Measurements from ENCODE around the gene YTHDF2.
"Not testable (repeated sequence)": the region's sequence is repeated elsewhere in the genome, so short reads cannot be mapped to it uniquely, and the experiment has no call there.

The YTHDF2 gene

GRCh38 chr1:28736450-28737306, at the start of gene YTHDF2:
YTHDF2 (plus strand) TSS chr1:28736940; CDS start chr1:28737121, 181 bp downstream.
- Mint-ChIP-seq H3K27ac (peak within 1 kb of the TSS; percentile 96), H3K27me3 (no peaks in the 10 kb centered on the region), H3K36me3 (peaks cover 12 to 24% of the 10 kb centered on the region in 2 donors), H3K9me3 (no peaks in the 10 kb centered on the region), H3K4me3 (peak within 1 kb of the TSS; percentile 96 to 98), H3K4me1 (peaks cover 10 to 35% of the 10 kb centered on the region in 2 donors)
- DNase-seq: peak; percentile 95
- peak; percentile 92 to 94 for ATAC-seq (replicated peaks)

GRCh38 chr1:28691627-28692026, 45.1 kb upstream of the YTHDF2 start:
- not testable (repeated sequence) for H3K27me3 Mint-ChIP-seq; H3K9me3 Mint-ChIP-seq; ATAC-seq (replicated peaks); DNase-seq; H3K4me1 Mint-ChIP-seq; H3K27ac Mint-ChIP-seq; H3K4me3 Mint-ChIP-seq
- H3K36me3 Mint-ChIP-seq: peaks cover 9 to 33% of the 10 kb centered on the region in 2 donors

- Mint-ChIP-seq H3K36me3 (peaks cover 17 to 24% of the 10 kb centered on the region in 2 donors), H3K27me3 (no peaks in the 10 kb centered on the region), H3K4me3 (no peak overlapping the region), H3K9me3 (no peaks in the 10 kb centered on the region), H3K27ac (no peak overlapping the region), H3K4me1 (no peaks in the 10 kb centered on the region)
- no peak for ATAC-seq (replicated peaks)
- DNase-seq: no peak
Measured at GRCh38 chr1:28703629-28704028, 33.1 kb upstream of the YTHDF2 start.

DNA sequence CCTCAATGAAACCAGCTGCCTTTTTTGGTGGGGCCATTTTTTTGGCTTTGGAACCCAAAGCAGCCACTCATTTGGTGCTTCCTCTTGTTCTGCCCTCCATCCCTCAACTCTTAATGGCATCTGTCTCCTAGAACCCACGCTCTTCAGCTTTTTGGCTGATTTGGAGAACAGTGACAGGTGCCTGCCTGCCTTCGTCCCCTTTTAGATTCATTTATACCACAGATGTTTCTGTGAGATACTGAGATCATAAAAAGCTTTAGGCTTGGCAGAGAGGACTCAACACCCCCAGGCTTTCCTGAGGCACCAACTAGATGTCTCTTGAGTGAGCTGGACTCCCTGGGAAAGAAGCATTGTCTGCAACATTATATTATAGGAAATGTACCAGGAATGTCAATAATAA, 20.4 kb upstream of the YTHDF2 start:
- Mint-ChIP-seq H3K27ac (no peak overlapping the region), H3K4me3 (no peak overlapping the region), H3K9me3 (no peaks in the 10 kb centered on the region), H3K4me1 (no peaks in the 10 kb centered on the region), H3K27me3 (no peaks in the 10 kb centered on the region), H3K36me3 (peaks cover 22 to 23% of the 10 kb centered on the region in 2 donors)
- DNase-seq (no peak), ATAC-seq (replicated peaks) (no peak)

DNA sequence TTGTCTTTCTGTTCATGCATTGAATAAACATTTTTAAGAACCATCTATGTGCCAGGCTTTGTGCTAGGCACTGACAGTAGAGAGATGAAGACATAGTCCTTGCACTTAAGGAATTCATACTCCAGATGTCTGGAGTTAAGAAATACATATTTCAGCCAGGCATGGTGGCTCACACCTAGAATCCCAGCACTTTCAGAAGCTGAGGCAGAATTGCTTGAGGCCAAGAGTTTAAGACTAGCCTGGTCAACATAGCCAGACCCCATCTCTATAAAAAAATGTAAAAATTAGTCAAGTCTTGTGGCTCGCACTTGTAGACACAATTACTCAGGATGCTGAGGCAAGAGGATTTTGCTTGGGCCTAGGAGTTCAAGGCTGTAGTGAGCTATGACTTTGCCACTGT, 18.6 kb upstream of the YTHDF2 start:
- Mint-ChIP-seq H3K27ac (no peak overlapping the region), H3K9me3 (no peaks in the 10 kb centered on the region), H3K27me3 (no peaks in the 10 kb centered on the region), H3K4me3 (no peak overlapping the region), H3K4me1 (no peaks in the 10 kb centered on the region), H3K36me3 (peaks cover 19% of the 10 kb centered on the region in 2 donors)
- ATAC-seq (replicated peaks): no peak
- no peak for DNase-seq

DNA sequence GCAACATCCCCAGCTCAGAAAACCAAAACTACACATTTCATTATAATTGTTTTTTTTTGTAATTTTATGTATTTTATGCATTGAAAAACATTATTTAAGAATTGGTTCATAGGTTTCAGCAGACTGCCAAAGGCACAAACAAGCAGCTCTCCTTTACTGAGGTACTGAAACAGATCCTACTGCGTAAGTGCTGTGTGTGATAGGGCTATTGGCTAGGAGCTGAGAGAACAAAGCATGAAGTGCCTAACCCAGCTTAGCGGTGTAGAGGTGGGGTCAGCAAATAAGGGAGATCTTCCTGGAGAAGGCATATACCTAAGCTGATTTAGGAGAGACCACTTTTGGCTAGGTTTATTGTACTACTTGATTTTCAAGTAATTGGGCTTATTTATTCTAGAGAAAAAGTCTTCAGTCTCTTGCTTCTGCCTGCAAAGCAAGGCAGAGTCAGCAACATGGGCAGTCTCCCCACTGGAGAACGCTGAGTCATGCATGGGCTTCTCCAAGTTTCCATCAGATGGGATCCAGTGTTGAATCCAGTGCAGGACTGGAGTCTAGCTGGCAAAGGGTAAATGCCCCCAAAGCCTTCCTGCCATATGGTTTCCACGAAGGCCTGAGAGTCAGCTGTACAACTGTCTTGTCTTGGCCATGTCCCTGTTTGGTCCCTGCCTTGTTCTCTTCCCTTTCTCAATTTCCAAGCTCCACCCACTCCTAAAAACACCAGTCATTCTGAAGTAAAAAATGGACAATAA, 18.0 kb upstream of the YTHDF2 start:
- no peak overlapping the region for H3K27ac Mint-ChIP-seq
- H3K4me3 Mint-ChIP-seq: no peak overlapping the region
- no peaks in the 10 kb centered on the region for H3K27me3 Mint-ChIP-seq
- ATAC-seq (replicated peaks): no peak
- H3K9me3 Mint-ChIP-seq: no peaks in the 10 kb centered on the region
- H3K4me1 Mint-ChIP-seq: no peaks in the 10 kb centered on the region
- no peak for DNase-seq
- peaks cover 13 to 15% of the 10 kb centered on the region in 2 donors for H3K36me3 Mint-ChIP-seq

- H3K27ac Mint-ChIP-seq: no peak overlapping the region
- peaks cover 8 to 10% of the 10 kb centered on the region in 2 donors for H3K36me3 Mint-ChIP-seq
- no peaks in the 10 kb centered on the region for H3K27me3 Mint-ChIP-seq
- no peaks in the 10 kb centered on the region for H3K9me3 Mint-ChIP-seq
- no peak overlapping the region for H3K4me3 Mint-ChIP-seq
- no peak for ATAC-seq (replicated peaks)
- no peak for DNase-seq
- no peaks in the 10 kb centered on the region for H3K4me1 Mint-ChIP-seq
Measured at GRCh38 chr1:28719332-28719619, 17.5 kb upstream of the YTHDF2 start.

DNA sequence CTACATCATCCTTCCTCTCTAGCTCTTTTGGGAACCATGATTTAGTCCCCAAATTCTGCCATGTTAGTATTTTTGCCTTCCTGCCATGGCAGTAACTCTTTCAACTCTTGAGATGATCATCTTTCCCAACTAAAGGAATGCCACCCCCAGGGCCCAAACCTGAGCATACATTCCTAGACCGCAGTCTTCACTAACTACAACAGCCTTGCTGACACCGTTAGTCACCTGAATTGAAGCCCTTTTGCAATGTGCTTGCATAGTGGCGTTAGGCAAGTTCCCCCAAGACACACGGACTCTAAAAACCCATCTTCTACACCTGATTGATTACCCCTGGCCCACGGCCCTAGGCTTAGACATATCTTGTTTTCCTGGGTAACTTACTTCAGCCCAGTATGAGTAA, 16.4 kb upstream of the YTHDF2 start:
- H3K27me3 Mint-ChIP-seq: no peaks in the 10 kb centered on the region

GRCh38 chr1:28721927-28722326, 14.8 kb upstream of the YTHDF2 start:
- H3K36me3 Mint-ChIP-seq; DNase-seq; H3K27me3 Mint-ChIP-seq; H3K4me1 Mint-ChIP-seq; H3K9me3 Mint-ChIP-seq; ATAC-seq (replicated peaks); H3K27ac Mint-ChIP-seq; H3K4me3 Mint-ChIP-seq: not testable (repeated sequence)

More for the DNA sequence above, 16.4 kb upstream of the YTHDF2 start:
- Mint-ChIP-seq H3K27ac (no peak overlapping the region), H3K9me3 (no peaks in the 10 kb centered on the region), H3K4me1 (no peaks in the 10 kb centered on the region), H3K4me3 (no peak overlapping the region), H3K36me3 (peaks cover 0 to 2% of the 10 kb centered on the region in 2 donors)
- DNase-seq: no peak
- ATAC-seq (replicated peaks): no peak

DNA sequence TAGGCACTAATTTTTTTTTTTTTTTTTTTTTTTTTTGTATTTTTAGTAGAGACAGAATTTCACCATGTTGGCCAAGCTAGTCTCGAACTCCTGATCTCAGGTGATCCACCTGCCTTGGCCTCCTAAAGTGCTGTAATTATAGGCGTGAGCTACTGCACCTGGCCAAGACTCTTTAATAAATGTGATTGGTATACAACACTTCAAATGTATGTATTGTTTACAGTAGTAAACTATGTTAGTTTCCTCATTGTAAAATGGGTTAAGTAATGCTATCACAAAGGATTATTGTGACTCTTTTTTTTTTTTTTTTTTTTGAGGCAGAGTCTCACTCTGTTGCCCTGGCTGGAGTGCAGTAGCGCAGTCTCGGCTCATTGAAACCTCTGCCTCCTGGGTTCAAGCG, 11.4 kb upstream of the YTHDF2 start:
- not testable (repeated sequence) for DNase-seq; H3K4me1 Mint-ChIP-seq; H3K27ac Mint-ChIP-seq; H3K27me3 Mint-ChIP-seq; ATAC-seq (replicated peaks); H3K9me3 Mint-ChIP-seq; H3K36me3 Mint-ChIP-seq; H3K4me3 Mint-ChIP-seq

DNA sequence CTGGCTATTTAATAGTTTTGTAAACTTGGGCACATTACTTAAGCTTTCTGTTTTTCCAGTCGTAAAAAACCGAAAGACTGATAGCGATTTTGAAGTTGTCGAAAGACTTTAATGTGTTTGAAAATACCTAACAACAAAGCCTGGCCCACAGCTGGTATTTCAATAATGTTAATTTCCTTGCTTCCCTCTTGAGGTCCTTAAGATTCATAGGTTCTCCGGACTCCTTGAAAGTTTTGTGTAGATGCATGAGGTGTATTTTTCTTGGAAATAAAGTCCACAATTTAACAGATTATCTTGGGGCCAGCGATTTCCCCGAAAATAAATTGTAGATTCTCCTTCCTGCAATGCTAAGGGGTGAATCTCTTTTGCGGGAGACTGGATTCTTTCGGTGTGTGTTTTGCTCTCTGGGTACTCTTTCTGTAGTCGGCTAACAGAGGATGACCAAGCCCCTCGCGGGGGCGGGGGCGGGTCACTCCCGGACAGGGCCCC, 735 bp upstream of the YTHDF2 start:
- Mint-ChIP-seq H3K4me1 (peaks cover 10 to 35% of the 10 kb centered on the region in 2 donors), H3K4me3 (peak overlapping the region; percentile 96 to 98), H3K27ac (peak overlapping the region; percentile 96), H3K27me3 (no peaks in the 10 kb centered on the region), H3K9me3 (no peaks in the 10 kb centered on the region), H3K36me3 (peaks cover 12 to 24% of the 10 kb centered on the region in 2 donors)
- no peak for ATAC-seq (replicated peaks)
- no peak for DNase-seq

DNA sequence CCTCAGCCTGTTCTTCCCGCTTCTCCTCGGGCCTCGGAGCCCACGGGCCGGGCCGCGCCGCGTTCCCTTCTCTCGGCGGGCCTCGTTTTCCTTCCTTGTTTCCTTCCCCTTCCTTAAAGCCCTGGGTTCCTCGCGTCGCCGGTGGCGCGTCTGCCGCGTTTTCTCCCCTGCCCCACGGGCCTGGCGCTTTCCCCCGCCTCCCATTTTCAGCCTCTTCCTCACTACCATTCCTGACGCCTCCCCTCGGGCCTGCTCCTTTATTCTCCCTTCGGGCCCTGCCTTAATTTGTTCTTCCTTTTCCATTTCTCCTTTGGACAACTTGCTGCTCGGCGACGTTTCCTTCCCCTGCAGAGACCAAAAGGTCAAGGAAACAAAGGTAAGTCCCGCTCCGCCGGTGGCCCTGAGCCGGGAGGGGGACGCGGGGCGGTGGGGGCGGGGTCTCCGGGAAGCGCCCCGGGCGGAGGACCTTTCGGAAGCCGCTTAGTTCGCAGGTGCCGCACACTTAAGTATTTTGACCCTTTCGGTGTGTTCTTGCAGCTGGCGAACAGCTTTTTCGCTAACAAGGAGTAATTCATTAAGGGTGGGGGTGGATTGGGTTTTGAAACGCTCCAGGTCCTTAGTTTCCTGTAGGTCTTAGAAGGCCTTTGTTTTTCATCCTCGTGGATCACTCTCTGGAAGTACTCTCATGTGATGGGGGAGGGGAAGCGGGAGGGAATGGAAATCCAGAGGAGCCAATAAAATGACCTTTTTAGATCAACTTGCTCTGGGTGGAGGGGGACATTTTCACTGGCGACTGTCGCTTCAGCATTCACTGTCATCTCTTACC, 780 bp downstream of the YTHDF2 start:
- Mint-ChIP-seq H3K27me3 (no peaks in the 10 kb centered on the region), H3K36me3 (peaks cover 19 to 29% of the 10 kb centered on the region in 2 donors), H3K9me3 (no peaks in the 10 kb centered on the region), H3K4me1 (peaks cover 12 to 35% of the 10 kb centered on the region in 2 donors), H3K27ac (peak overlapping the region; percentile 96), H3K4me3 (peak overlapping the region; percentile 96 to 98)
- ATAC-seq (replicated peaks): peak; percentile 4 to 9
- peak; percentile 28 for DNase-seq

- Mint-ChIP-seq H3K4me3 (peak overlapping the region in 1 of 2 donors; percentile 23), H3K27me3 (no peaks in the 10 kb centered on the region), H3K4me1 (peaks cover 26 to 51% of the 10 kb centered on the region in 2 donors), H3K9me3 (no peaks in the 10 kb centered on the region), H3K27ac (no peak overlapping the region), H3K36me3 (peaks cover 38 to 51% of the 10 kb centered on the region in 2 donors)
- DNase-seq (no peak), ATAC-seq (replicated peaks) (no peak)
Measured at GRCh38 chr1:28740118-28740517, 3.4 kb downstream of the YTHDF2 start.

- Mint-ChIP-seq H3K9me3 (peaks cover 0 to 2% of the 10 kb centered on the region in 2 donors), H3K27ac (no peak overlapping the region), H3K27me3 (no peaks in the 10 kb centered on the region), H3K4me1 (peaks cover 28 to 59% of the 10 kb centered on the region in 2 donors), H3K36me3 (peaks cover 49 to 58% of the 10 kb centered on the region in 2 donors), H3K4me3 (peak overlapping the region in 1 of 2 donors; percentile 6)
- no peak for DNase-seq
- no peak for ATAC-seq (replicated peaks)
Measured at GRCh38 chr1:28744184-28744583, 7.4 kb downstream of the YTHDF2 start.
